Spleen (tissue), 7 donors: ENCODE results near the gene PUM2.

Experiments
- CTCF ChIP-seq, 11 experiments: fragments of 200-600 bp in 7 of 11; fragments of 450-650 bp in 4 of 11; sonication (generic) in 4 of 11; IDR thresholded peaks in 8 of 11; conservative IDR thresholded peaks in 3 of 11; 1 replicate in 7 of 11; 2 replicates in 4 of 11; pipeline versions ENCODE4 v1.4.0 to v1.8.0; 2016 to 2021; ENCODE audit warnings: antibody characterized with exemption in 11 of 11, inconsistent platforms in 4 of 11, mild to moderate bottlenecking in 1 of 11
- POLR2A ChIP-seq, 3 donors: fragments of 450-650 bp; IDR thresholded peaks; one replicate each; pipeline ENCODE4 v1.5.1; 2017; ENCODE audit warnings: antibody characterized with exemption in 3 of 3, mild to moderate bottlenecking in 1 of 3
- donor health status: DM: no; HTN: no; CAD: no; lungs with moderate emphysema.
- donor health status: DM: no; HTN: no; CAD: no.
- donor health status: DM: no; HTN: no; CAD: no.

- TF ChIP-seq CTCF (IDR thresholded peaks at IDR 0.05 in 8 of 11, conservative IDR thresholded peaks at IDR 0.05 in 3 of 11) = no peak
- TF ChIP-seq POLR2A (IDR thresholded peaks at IDR 0.05) = no peak
These were observed 130.8 kb downstream of the PUM2 start for GRCh38 chr2:20219763-20220380.
